Stimulated activated CD8-positive, alpha-beta memory T cell treated with anti-CD3 and anti-CD28 coated beads, Interleukin-12 subunit alpha, Interleukin-12 subunit beta, amount 100 ng/mL, for 4 hours (primary cell): ENCODE data around the gene NMNAT2.
"Not testable (repeated sequence)": the region's sequence is repeated elsewhere in the genome, so short reads cannot be mapped to it uniquely, and the experiment has no call there.

Experiments used
- DNase-seq: peaks from one replicate; pipeline ENCODE4 v3.0.0-alpha.2; 2020; ENCODE audit warnings: low read depth

The NMNAT2 gene

GRCh38 chr1:183259924-183260323, 158.3 kb downstream of the NMNAT2 start:
- DNase-seq = no peak

- no peak for DNase-seq
Measured at GRCh38 chr1:183255073-183255472, 163.1 kb downstream of the NMNAT2 start.

GRCh38 chr1:183251959-183252450, 166.2 kb downstream of the NMNAT2 start:
- no peak for DNase-seq

GRCh38 chr1:183251101-183251958, 166.8 kb downstream of the NMNAT2 start:
- no peak for DNase-seq

GRCh38 chr1:183249941-183250452, 168.2 kb downstream of the NMNAT2 start:
- no peak for DNase-seq

GRCh38 chr1:183248989-183249691, 169.0 kb downstream of the NMNAT2 start:
- no peak for DNase-seq

GRCh38 chr1:183247931-183248330, 170.2 kb downstream of the NMNAT2 start:
- no peak for DNase-seq

- DNase-seq = no peak
Measured at GRCh38 chr1:183247484-183247883, 170.7 kb downstream of the NMNAT2 start.

GRCh38 chr1:183247066-183247465, 171.1 kb downstream of the NMNAT2 start:
- DNase-seq = no peak

GRCh38 chr1:183246436-183246835, 171.7 kb downstream of the NMNAT2 start:
- DNase-seq = no peak

- DNase-seq = no peak
Measured at GRCh38 chr1:183245357-183245756, 172.8 kb downstream of the NMNAT2 start.

- DNase-seq = no peak
Measured at GRCh38 chr1:183244466-183244865, 173.7 kb downstream of the NMNAT2 start.

- DNase-seq = no peak
Measured at GRCh38 chr1:183243161-183244050, 174.8 kb downstream of the NMNAT2 start.

GRCh38 chr1:183242556-183242955, 175.6 kb downstream of the NMNAT2 start:
- DNase-seq = no peak

GRCh38 chr1:183241471-183241870, 176.7 kb downstream of the NMNAT2 start:
- no peak for DNase-seq

GRCh38 chr1:183240853-183241252, 177.3 kb downstream of the NMNAT2 start:
- not testable (repeated sequence) for DNase-seq

- no peak for DNase-seq
Measured at GRCh38 chr1:183240526-183240825, 177.7 kb downstream of the NMNAT2 start.

GRCh38 chr1:183239793-183240525, 178.2 kb downstream of the NMNAT2 start:
- no peak for DNase-seq

- no peak for DNase-seq
Measured at GRCh38 chr1:183239220-183239742, 178.9 kb downstream of the NMNAT2 start.

GRCh38 chr1:183238071-183238470, 180.1 kb downstream of the NMNAT2 start:
- DNase-seq = no peak

GRCh38 chr1:183237046-183237445, 181.1 kb downstream of the NMNAT2 start:
- no peak for DNase-seq
